Erythroblast (primary cell): Measurements from ENCODE around the gene HNF1B.

Experiments used
- GATA1 ChIP-seq: IDR thresholded peaks from 2 replicates; pipeline ENCODE4 v1.6.1; 2011; ENCODE audit warnings: low read depth, mild to moderate bottlenecking, control low read depth, low read length, moderate library complexity
- POLR2A ChIP-seq: IDR thresholded peaks from 2 replicates; pipeline ENCODE4 v1.6.1; 2011; ENCODE audit warnings: mild to moderate bottlenecking, low read length

- TF ChIP-seq POLR2A (no peak), GATA1 (no peak)
These were observed 106.9 kb downstream of the HNF1B start for GRCh38 chr17:37637956-37638355.
